Smooth muscle cell (in vitro differentiated cells): ENCODE results near the gene CPLX3. TPM values are rescaled to one million over a fixed set of nuclear protein-coding genes. Genes with fewer than 3 reads are reported as not detected.

Experiments used
- DNase-seq: peaks from one replicate; lab custom pipeline; 2025; ENCODE audit not compliant: unreplicated experiment; lab: John Stamatoyannopoulos, UW
- H2AFZ ChIP-seq: fragments of 200-600 bp; sonication (generic); 2 replicates; pipeline ENCODE4 v1.6.0; 2016; ENCODE audit warnings: antibody characterized with exemption, low read depth, mild to moderate bottlenecking
- H3F3A ChIP-seq: fragments of 200-600 bp; sonication (generic); 2 replicates; pipeline ENCODE4 v1.6.0; 2017; ENCODE audit warnings: antibody characterized with exemption, low read depth
- H3K27ac ChIP-seq: fragments of 200-600 bp; sonication (generic); 2 replicates; pipeline ENCODE4 v1.5.1; 2016; ENCODE audit warnings: low read depth, mild to moderate bottlenecking
- H3K27me3 ChIP-seq: fragments of 200-600 bp; sonication (generic); 2 replicates; pipeline ENCODE4 v1.6.1; 2016; ENCODE audit warnings: low read depth, mild to moderate bottlenecking
- H3K36me3 ChIP-seq: fragments of 200-600 bp; sonication (generic); 2 replicates; pipeline ENCODE4 v1.5.1; 2016; ENCODE audit warnings: low read depth
- H3K4me1 ChIP-seq: fragments of 200-600 bp; sonication (generic); 2 replicates; pipeline ENCODE4 v1.5.1; 2016; ENCODE audit warnings: low read depth
- H3K4me2 ChIP-seq: fragments of 200-600 bp; sonication (generic); 2 replicates; pipeline ENCODE4 v1.6.0; 2016; ENCODE audit warnings: mild to moderate bottlenecking
- H3K4me3 ChIP-seq: fragments of 200-600 bp; sonication (generic); 2 replicates; pipeline ENCODE4 v1.5.1; 2016; ENCODE audit warnings: mild to moderate bottlenecking
- H3K79me2 ChIP-seq: fragments of 200-600 bp; sonication (generic); 2 replicates; pipeline ENCODE4 v1.6.0; 2016; ENCODE audit warnings: low read depth, mild to moderate bottlenecking
- H3K9ac ChIP-seq: fragments of 200-600 bp; sonication (generic); 2 replicates; pipeline ENCODE4 v1.6.0; 2016; ENCODE audit warnings: low read depth
- H3K9me3 ChIP-seq: fragments of 200-600 bp; sonication (generic); replicated peaks from 2 replicates; pipeline ENCODE4 v1.5.1; 2016; ENCODE audit warnings: low read depth
- H4K20me1 ChIP-seq: fragments of 200-600 bp; sonication (generic); 2 replicates; pipeline ENCODE4 v1.6.0; 2016; ENCODE audit warnings: low read depth
- WGBS: methylation state at CpG from one replicate; pipeline ENCODE4 v1.1.7; 2016; ENCODE audit warnings: low lambda C conversion rate; 5-methylcytosine and 5-hydroxymethylcytosine counted together
- polyA plus RNA-seq: library from polyadenylated mRNA; unstranded; fragments of >200 nt; fragmentation: Nextera tagmentation; extraction: Ambion mirVana; gene quantifications from 2 replicates; pipeline ENCODE4 v1.2.1, GENCODE V29; 2016
- total RNA-seq: library from RNA; depleted of rRNA; stranded (reverse); fragments of >200 nt; gene quantifications from 2 replicates; pipeline ENCODE4 v1.2.3, GENCODE V29; 2014
- TF ChIP-seq, protein P1 (sequence below): fragments of 200-600 bp; sonication (generic); IDR thresholded peaks from 2 replicates; pipeline ENCODE4 v1.5.1; 2017; ENCODE audit warnings: borderline replicate concordance, mild to moderate bottlenecking, antibody characterized with exemption; ENCODE audit not compliant: insufficient read depth, poor library complexity, severe bottlenecking

The CPLX3 gene, protein sequence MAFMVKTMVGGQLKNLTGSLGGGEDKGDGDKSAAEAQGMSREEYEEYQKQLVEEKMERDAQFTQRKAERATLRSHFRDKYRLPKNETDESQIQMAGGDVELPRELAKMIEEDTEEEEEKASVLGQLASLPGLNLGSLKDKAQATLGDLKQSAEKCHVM
- total RNA-seq (0.04 and 0.22 TPM in 2 replicates), polyA plus RNA-seq (not detected in 2 replicates)

DNA sequence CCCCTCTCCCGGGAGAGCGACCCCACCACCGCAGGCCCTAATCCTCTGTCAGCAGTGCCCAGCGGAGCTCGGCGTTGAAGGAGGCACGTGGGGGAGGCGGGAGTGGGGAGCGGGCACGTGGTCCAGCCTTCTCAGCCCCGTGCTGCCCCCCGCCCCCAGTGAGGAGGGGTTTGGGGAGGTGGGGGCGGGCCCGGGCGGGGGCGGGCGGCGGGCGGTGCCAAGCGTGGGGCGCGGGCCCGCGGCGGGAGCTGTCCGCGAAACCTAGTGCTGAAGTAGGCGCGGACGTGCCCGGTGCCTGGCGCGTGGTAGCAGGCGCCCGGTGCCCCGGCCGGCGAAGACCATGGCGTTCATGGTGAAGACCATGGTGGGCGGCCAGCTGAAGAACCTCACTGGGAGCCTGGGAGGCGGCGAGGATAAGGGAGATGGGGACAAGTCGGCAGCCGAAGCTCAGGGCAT lies at the start of gene CPLX3:
CPLX3 (plus strand) TSS at position 264 of the 456 bp plus-strand sequence; CDS start at position 341, 77 bp downstream.
- H3K27me3 ChIP-seq: peaks cover 55% of the 10 kb centered on the region
- 11% methylated on average over 25 of the region's 44 CpGs for WGBS
- H3K9me3 ChIP-seq: no peaks in the 10 kb centered on the region
- H3K36me3 ChIP-seq: no peaks in the 10 kb centered on the region
- DNase-seq: peak; percentile 8
- TF ChIP-seq, protein P1, sequence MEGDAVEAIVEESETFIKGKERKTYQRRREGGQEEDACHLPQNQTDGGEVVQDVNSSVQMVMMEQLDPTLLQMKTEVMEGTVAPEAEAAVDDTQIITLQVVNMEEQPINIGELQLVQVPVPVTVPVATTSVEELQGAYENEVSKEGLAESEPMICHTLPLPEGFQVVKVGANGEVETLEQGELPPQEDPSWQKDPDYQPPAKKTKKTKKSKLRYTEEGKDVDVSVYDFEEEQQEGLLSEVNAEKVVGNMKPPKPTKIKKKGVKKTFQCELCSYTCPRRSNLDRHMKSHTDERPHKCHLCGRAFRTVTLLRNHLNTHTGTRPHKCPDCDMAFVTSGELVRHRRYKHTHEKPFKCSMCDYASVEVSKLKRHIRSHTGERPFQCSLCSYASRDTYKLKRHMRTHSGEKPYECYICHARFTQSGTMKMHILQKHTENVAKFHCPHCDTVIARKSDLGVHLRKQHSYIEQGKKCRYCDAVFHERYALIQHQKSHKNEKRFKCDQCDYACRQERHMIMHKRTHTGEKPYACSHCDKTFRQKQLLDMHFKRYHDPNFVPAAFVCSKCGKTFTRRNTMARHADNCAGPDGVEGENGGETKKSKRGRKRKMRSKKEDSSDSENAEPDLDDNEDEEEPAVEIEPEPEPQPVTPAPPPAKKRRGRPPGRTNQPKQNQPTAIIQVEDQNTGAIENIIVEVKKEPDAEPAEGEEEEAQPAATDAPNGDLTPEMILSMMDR: no peak
- no peak within 1 kb of the TSS for H3K9ac ChIP-seq
- no peaks in the 10 kb centered on the region for H4K20me1 ChIP-seq
- no peak within 1 kb of the TSS for H3K4me3 ChIP-seq
- H3K79me2 ChIP-seq: no peaks in the 10 kb centered on the region
- H3K4me1 ChIP-seq: peaks cover 7% of the 10 kb centered on the region
- H3K4me2 ChIP-seq: peak within 1 kb of the TSS; percentile 67
- H3F3A ChIP-seq: no peaks in the 10 kb centered on the region
- no peak within 1 kb of the TSS for H2AFZ ChIP-seq
- no peak within 1 kb of the TSS for H3K27ac ChIP-seq

DNA sequence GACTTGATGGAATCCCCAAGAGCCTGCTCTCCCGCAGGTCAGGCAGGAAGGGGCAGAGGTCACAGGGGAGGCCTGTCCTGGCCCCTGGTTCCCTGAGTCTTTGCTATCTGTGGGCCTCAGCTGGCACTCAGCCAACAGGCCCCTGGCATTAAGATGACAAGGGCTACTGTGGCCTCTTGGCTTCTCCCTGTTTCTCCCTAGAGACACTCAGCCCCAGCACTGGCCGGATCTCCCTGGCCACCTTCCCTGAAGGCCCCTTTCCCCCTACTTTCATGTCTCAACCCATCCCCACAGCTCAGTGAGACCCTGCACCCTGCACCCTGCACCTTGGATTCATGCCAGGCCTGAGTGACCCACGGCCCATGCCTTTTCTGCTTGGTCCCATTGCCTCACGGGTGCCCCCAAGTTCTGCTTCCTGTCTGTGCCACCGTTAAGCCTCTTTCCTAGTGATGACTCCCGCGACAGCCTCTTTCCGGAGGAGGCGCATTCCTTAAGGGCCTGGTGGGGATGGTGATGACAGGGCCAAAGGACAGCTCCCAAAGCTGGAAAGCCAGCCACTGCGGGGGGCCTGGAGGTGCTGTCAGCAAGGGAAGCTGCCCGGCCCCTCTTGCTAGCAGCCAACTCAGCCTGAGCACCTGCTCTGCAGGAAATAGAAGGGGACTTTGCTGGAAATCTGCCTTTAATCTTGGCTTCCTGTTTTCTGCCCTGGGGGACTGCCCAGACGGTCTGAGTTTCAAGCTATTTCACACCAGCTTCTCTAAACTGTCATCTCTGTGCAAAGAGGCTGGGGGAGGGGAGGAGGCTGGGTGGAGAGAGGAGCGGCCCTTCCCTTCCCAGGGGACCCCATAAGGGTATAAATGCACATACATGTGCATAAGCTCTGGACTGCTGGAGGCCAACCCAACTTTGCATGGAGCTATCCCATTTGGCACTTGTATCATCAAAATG lies 49.3 kb upstream of the CPLX3 start:
- no peak overlapping the region for H3K4me3 ChIP-seq
- no peak overlapping the region for H2AFZ ChIP-seq
- H3K36me3 ChIP-seq: no peaks in the 10 kb centered on the region
- H3F3A ChIP-seq: no peaks in the 10 kb centered on the region
- DNase-seq: peak; percentile 14
- no peaks in the 10 kb centered on the region for H3K9me3 ChIP-seq
- WGBS: 19% methylated on average over 13 of the region's 13 CpGs
- no peaks in the 10 kb centered on the region for H3K27me3 ChIP-seq
- peak overlapping the region; percentile 44 for H3K4me2 ChIP-seq
- TF ChIP-seq, protein P1: no peak
- no peaks in the 10 kb centered on the region for H3K79me2 ChIP-seq
- no peak overlapping the region for H3K27ac ChIP-seq
- peaks cover 11% of the 10 kb centered on the region for H3K4me1 ChIP-seq
- no peak overlapping the region for H3K9ac ChIP-seq
- no peaks in the 10 kb centered on the region for H4K20me1 ChIP-seq

DNA sequence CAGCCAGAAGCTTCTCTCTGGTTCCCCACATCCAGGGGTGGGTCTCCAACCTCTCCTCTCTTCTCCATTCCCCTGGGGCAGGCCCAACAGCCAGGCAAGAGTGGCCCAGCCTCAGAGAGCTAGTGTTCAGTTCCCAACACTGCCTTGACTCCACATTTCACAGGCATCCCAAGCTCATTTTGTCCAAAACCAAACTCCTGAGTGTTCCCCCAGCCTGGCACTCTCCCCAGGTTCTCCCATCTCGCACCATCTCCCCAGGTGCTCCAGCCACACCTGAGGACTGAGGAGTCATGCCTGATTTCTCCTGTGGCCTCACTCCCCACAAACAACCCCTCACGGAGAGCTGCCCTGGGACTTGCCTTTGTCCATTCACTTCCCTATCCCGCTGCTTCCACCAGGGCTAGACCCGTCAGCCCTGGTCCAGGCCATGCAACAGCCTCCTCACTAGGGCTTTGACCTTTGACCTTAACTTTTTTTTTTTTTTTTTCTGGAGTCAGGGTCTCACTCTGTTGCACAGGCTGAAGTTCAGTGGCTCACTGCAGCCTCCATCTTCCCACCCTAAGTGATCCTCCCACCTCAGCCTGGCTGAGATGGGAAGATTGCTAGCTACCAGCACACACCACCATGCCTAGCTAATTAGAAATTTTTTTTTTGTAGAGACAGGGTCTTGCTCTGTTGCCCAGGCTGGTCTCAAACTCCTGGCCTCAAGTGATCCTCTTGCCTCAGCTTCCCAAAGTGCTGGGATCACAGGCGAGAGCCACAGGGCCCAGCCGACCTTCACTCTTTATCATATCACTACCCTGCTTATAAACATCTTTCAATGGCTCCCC lies 48.4 kb upstream of the CPLX3 start:
- Histone ChIP-seq H3F3A (no peaks in the 10 kb centered on the region), H3K27ac (no peak overlapping the region), H3K9ac (no peak overlapping the region), H3K4me3 (no peak overlapping the region), H3K4me2 (peak overlapping the region; percentile 44), H3K27me3 (no peaks in the 10 kb centered on the region), H3K79me2 (peaks cover 9% of the 10 kb centered on the region), H3K4me1 (peaks cover 15% of the 10 kb centered on the region), H2AFZ (no peak overlapping the region), H3K36me3 (no peaks in the 10 kb centered on the region), H3K9me3 (no peaks in the 10 kb centered on the region), H4K20me1 (peaks cover 4% of the 10 kb centered on the region)
- TF ChIP-seq, protein P1: no peak
- DNase-seq: no peak
- 84% methylated on average over 6 of the region's 6 CpGs for WGBS
